ENCODE measurements around the gene SLC16A8. TPM values are rescaled to one million over a fixed set of nuclear protein-coding genes. Genes with fewer than 3 reads are reported as not detected.

SLC16A8 gene
- total RNA-seq, result 0.14 TPM in 1 of 2 replicates, not detected in the other

GRCh38 chr22:38083931-38084631, at the start of gene SLC16A8:
Gene SLC16A8, minus strand, starts transcription at chr22:38084184. Its CDS starts 1,311 bp downstream, at chr22:38082873.

GRCh38 chr22:38110008-38110862, 26.3 kb upstream of the SLC16A8 start, which contains the start of gene BAIAP2L2:
Gene BAIAP2L2, minus strand, starts transcription at chr22:38110684. Its CDS starts 159 bp downstream, at chr22:38110525.

GRCh38 chr22:38056969-38057891, 26.8 kb downstream of the SLC16A8 start, which contains the start of gene PICK1:
Gene PICK1, plus strand, starts transcription at chr22:38057404. Its CDS starts 406 bp downstream, at chr22:38057810.

Other genes starting within 250 kb of the SLC16A8 start
- gene ANKRD54, start 239.8 kb downstream of the SLC16A8 start, total RNA-seq, result 23.9 and 53.0 TPM in 2 replicates
- 293 and 364 TPM in 2 replicates for gene EIF3L, start 234.8 kb downstream of the SLC16A8 start, total RNA-seq
- 58.3 and 60.8 TPM in 2 replicates for gene MICALL1, start 177.9 kb downstream of the SLC16A8 start, total RNA-seq
- gene C22orf23, start 130.6 kb downstream of the SLC16A8 start, total RNA-seq, result 0.43 and 0.66 TPM in 2 replicates
- 19.0 and 23.2 TPM in 2 replicates for gene POLR2F, start 130.5 kb downstream of the SLC16A8 start, total RNA-seq
- not detected in 2 replicates for gene SOX10, start 99.6 kb downstream of the SLC16A8 start, total RNA-seq
- 12.3 and 15.8 TPM in 2 replicates for gene PICK1, start 26.8 kb downstream of the SLC16A8 start, total RNA-seq
- 2.2 and 3.4 TPM in 2 replicates for gene BAIAP2L2, start 26.5 kb upstream of the SLC16A8 start, total RNA-seq
- gene PLA2G6, start 97.6 kb upstream of the SLC16A8 start, total RNA-seq, result 8.5 and 11.6 TPM in 2 replicates
- 64.6 and 70.9 TPM in 2 replicates for gene MAFF, start 117.8 kb upstream of the SLC16A8 start, total RNA-seq
- 90.8 and 94.9 TPM in 2 replicates for gene TMEM184B, start 188.8 kb upstream of the SLC16A8 start, total RNA-seq
- 184 and 344 TPM in 2 replicates for gene CSNK1E, start 233.2 kb upstream of the SLC16A8 start, total RNA-seq

Data from placental pericyte (primary cell).